H1 (cell line): ENCODE measurements around the gene PPP1R13B. TPM values are rescaled to one million over a fixed set of nuclear protein-coding genes. Genes with fewer than 3 reads are reported as not detected.

Source experiments
- CTCF ChIA-PET: fragments of 300-600 bp; sonication (Branson Sonifier 250); formaldehyde crosslinking; loops from one replicate; lab custom pipeline; 2021; ENCODE audit not compliant: partially characterized antibody; lab: Charles Lee
- POLR2A ChIA-PET: fragments of 300-600 bp; sonication (Branson Sonifier 250); formaldehyde crosslinking; loops from one replicate; lab custom pipeline; 2021; ENCODE audit warnings: inconsistent platforms; ENCODE audit not compliant: partially characterized antibody; lab: Charles Lee
- DNase-seq, 2 experiments: peaks; one replicate each; pipeline versions ENCODE4 v3.0.0 to v3.0.0-alpha.2; 2010 to 2022; ENCODE audit warnings: low spot score in 2 of 2, low read depth in 1 of 2, mixed read lengths in 1 of 2
- FAIRE-seq: peaks from 2 replicates; lab custom pipeline; 2011; peaks lifted over from hg19 to GRCh38; lab: Jason Lieb, UNC
- H2AFZ ChIP-seq: 2 replicates; pipeline ENCODE4 v1.8.1; 2012; ENCODE audit warnings: low read length, inconsistent platforms
- H2AK5ac ChIP-seq: 2 replicates; pipeline ENCODE4 v1.6.1; 2013; ENCODE audit warnings: low read depth, low read length
- H2BK120ac ChIP-seq: replicated peaks from 2 replicates; pipeline ENCODE3; 2013; ENCODE audit warnings: low read depth, low read length, inconsistent platforms
- H2BK12ac ChIP-seq: 2 replicates; pipeline ENCODE4 v1.6.1; 2013; ENCODE audit warnings: low read depth, low read length
- H2BK15ac ChIP-seq: 2 replicates; pipeline ENCODE4 v1.6.1; 2013; ENCODE audit warnings: low read length
- H2BK20ac ChIP-seq: 2 replicates; pipeline ENCODE4 v1.6.1; 2013; ENCODE audit warnings: low read length
- H2BK5ac ChIP-seq: 2 replicates; pipeline ENCODE4 v1.6.1; 2013; ENCODE audit warnings: low read depth, low read length
- H3K14ac ChIP-seq: 2 replicates; pipeline ENCODE4 v1.6.1; 2013; ENCODE audit warnings: inconsistent platforms; ENCODE audit not compliant: insufficient read length
- H3K18ac ChIP-seq: 2 replicates; pipeline ENCODE4 v1.6.1; 2013; ENCODE audit warnings: low read length; ENCODE audit errors: extremely low read depth
- H3K23ac ChIP-seq: 2 replicates; pipeline ENCODE4 v1.6.1; 2013; ENCODE audit warnings: inconsistent platforms; ENCODE audit not compliant: insufficient read length
- H3K23me2 ChIP-seq: 2 replicates; pipeline ENCODE4 v1.6.1; 2013; ENCODE audit warnings: low read depth, low read length
- H3K27ac ChIP-seq: 2 replicates; pipeline ENCODE4 v1.6.1; 2011; ENCODE audit warnings: low read depth, low read length, inconsistent platforms
- H3K27me3 ChIP-seq, 4 experiments: replicated peaks in 1 of 4; 1 replicate in 1 of 4; 2 replicates in 3 of 4; pipeline versions ENCODE4 v1.6.1 to v1.8.1; 2011 to 2013; ENCODE audit warnings: low read length in 3 of 4, mild to moderate bottlenecking in 3 of 4, inconsistent platforms in 2 of 4, mixed read lengths in 2 of 4, moderate library complexity in 1 of 4; ENCODE audit not compliant: control insufficient read depth in 3 of 4, insufficient read depth in 3 of 4; ENCODE audit errors: extremely low read depth in 1 of 4
- H3K36me3 ChIP-seq, 4 experiments: 2 replicates each; pipeline versions ENCODE4 v1.6.1 to v1.8.1; 2011 to 2013; ENCODE audit warnings: mild to moderate bottlenecking in 4 of 4, low read length in 3 of 4, moderate library complexity in 2 of 4, control low read depth in 1 of 4, inconsistent platforms in 1 of 4; ENCODE audit not compliant: insufficient read depth in 4 of 4, control insufficient read depth in 2 of 4
- H3K4ac ChIP-seq: replicated peaks from 2 replicates; pipeline ENCODE3; 2013; ENCODE audit warnings: low read length, low read depth, mixed read lengths, inconsistent platforms; ENCODE audit not compliant: insufficient read length
- H3K4me1 ChIP-seq, 4 experiments: replicated peaks in 1 of 4; 1 replicate in 1 of 4; 2 replicates in 3 of 4; pipeline versions ENCODE4 v1.6.1 to v1.8.1; 2011 to 2013; ENCODE audit warnings: low read length in 3 of 4, inconsistent platforms in 2 of 4, mixed read lengths in 1 of 4; ENCODE audit not compliant: insufficient read depth in 4 of 4, control insufficient read depth in 3 of 4
- H3K4me2 ChIP-seq, 2 experiments: 2 replicates each; pipeline versions ENCODE4 v1.6.1 to v1.8.1; 2011 to 2013; ENCODE audit warnings: low read depth in 2 of 2, low read length in 2 of 2, control low read depth in 1 of 2, inconsistent platforms in 1 of 2, mild to moderate bottlenecking in 1 of 2; ENCODE audit not compliant: insufficient read depth in 1 of 2
- H3K4me3 ChIP-seq, 4 experiments: fragments of 200-600, 300-600 bp in 1 of 4; sonication (generic), shearing (Covaris generic), sonication (Bioruptor Twin) in 1 of 4; 2 replicates each; pipeline versions ENCODE4 v1.5.1 to v1.8.1; 2011 to 2016; ENCODE audit warnings: low read length in 4 of 4, low read depth in 3 of 4, control low read depth in 2 of 4, inconsistent platforms in 2 of 4, mild to moderate bottlenecking in 2 of 4, mixed read lengths in 1 of 4, moderate library complexity in 1 of 4; ENCODE audit not compliant: insufficient read depth in 2 of 4; ENCODE audit errors: extremely low read depth in 1 of 4
- H3K56ac ChIP-seq: replicated peaks from 2 replicates; pipeline ENCODE3; 2013; ENCODE audit warnings: low read depth, mild to moderate bottlenecking, mixed read lengths, low read length, inconsistent platforms; ENCODE audit not compliant: insufficient read length
- H3K79me1 ChIP-seq: 2 replicates; pipeline ENCODE4 v1.6.1; 2013; ENCODE audit warnings: low read depth, low read length, control low read depth
- H3K79me2 ChIP-seq, 2 experiments: 2 replicates each; pipeline versions ENCODE4 v1.6.1 to v1.8.1; 2012 to 2013; ENCODE audit warnings: low read length in 2 of 2, mild to moderate bottlenecking in 2 of 2, inconsistent platforms in 1 of 2; ENCODE audit not compliant: insufficient read depth in 2 of 2, control insufficient read depth in 1 of 2
- H3K9ac ChIP-seq, 4 experiments: replicated peaks in 1 of 4; 1 replicate in 1 of 4; 2 replicates in 3 of 4; pipeline versions ENCODE4 v1.6.1 to v1.8.1; 2011 to 2013; ENCODE audit warnings: low read depth in 3 of 4, low read length in 3 of 4, control low read depth in 2 of 4, mild to moderate bottlenecking in 2 of 4, moderate library complexity in 2 of 4, inconsistent platforms in 1 of 4; ENCODE audit errors: extremely low read depth in 1 of 4
- H3K9me3 ChIP-seq, 2 experiments: 2 replicates each; pipeline versions ENCODE4 v1.6.1 to v1.8.1; 2012 to 2013; ENCODE audit warnings: mild to moderate bottlenecking in 2 of 2, moderate library complexity in 2 of 2, control low read depth in 1 of 2, inconsistent platforms in 1 of 2, low read depth in 1 of 2, low read length in 1 of 2, mixed read lengths in 1 of 2; ENCODE audit not compliant: insufficient read depth in 2 of 2
- H4K20me1 ChIP-seq, 2 experiments: replicated peaks in 1 of 2; 2 replicates each; pipeline versions ENCODE3 to v1.8.1; 2011 to 2013; ENCODE audit warnings: inconsistent platforms in 2 of 2, low read length in 2 of 2, mild to moderate bottlenecking in 1 of 2; ENCODE audit not compliant: insufficient read depth in 2 of 2, control insufficient read depth in 1 of 2
- H4K5ac ChIP-seq: 2 replicates; pipeline ENCODE4 v1.6.1; 2013; ENCODE audit warnings: low read length, low read depth, mixed read lengths, inconsistent platforms; ENCODE audit not compliant: insufficient read length
- H4K8ac ChIP-seq: 2 replicates; pipeline ENCODE4 v1.8.0; 2013; ENCODE audit warnings: mild to moderate bottlenecking, moderate library complexity, low read length, inconsistent platforms; ENCODE audit not compliant: insufficient read depth; ENCODE audit errors: extremely low read depth
- H4K91ac ChIP-seq: replicated peaks from 2 replicates; pipeline ENCODE3; 2013; ENCODE audit warnings: low read length, mixed read lengths, inconsistent platforms; ENCODE audit not compliant: insufficient read length
- KDM4A ChIP-seq: IDR thresholded peaks from one replicate; pipeline ENCODE4 v1.7.1; 2012; ENCODE audit warnings: low read depth, mild to moderate bottlenecking, moderate library complexity, low read length, inconsistent platforms; ENCODE audit not compliant: severe bottlenecking
- NRF1 ChIP-seq: IDR thresholded peaks from 2 replicates; pipeline ENCODE4 v1.6.1; 2011; ENCODE audit warnings: mild to moderate bottlenecking, low read depth, low read length, improper control_type of control experiment
- POLR2A ChIP-seq, 2 experiments: IDR thresholded peaks; 1 replicate in 1 of 2; 2 replicates in 1 of 2; pipeline ENCODE4 v1.6.1; 2011; ENCODE audit warnings: low read depth in 2 of 2, low read length in 2 of 2, mild to moderate bottlenecking in 2 of 2; ENCODE audit errors: control extremely low read depth in 1 of 2
- POLR2AphosphoS5 ChIP-seq: IDR thresholded peaks from 2 replicates; pipeline ENCODE4 v1.6.1; 2011; ENCODE audit warnings: low read depth, low read length
- RFX5 ChIP-seq: IDR thresholded peaks from 2 replicates; pipeline ENCODE4 v1.6.1; 2011; ENCODE audit warnings: low read depth, low read length, improper control_type of control experiment, borderline replicate concordance
- WGBS, 2 experiments: shearing (Covaris generic) in 1 of 2; methylation state at CpG; one replicate each; pipeline versions ENCODE4 v1.1.6 to v1.1.7; 2013 to 2015; ENCODE audit warnings: low lambda C conversion rate in 2 of 2, mixed read lengths in 2 of 2, inconsistent platforms in 1 of 2, low coverage in 1 of 2, missing lambda C conversion rate in 1 of 2; ENCODE audit not compliant: insufficient replicate concordance in 2 of 2, insufficient coverage in 1 of 2, insufficient read length in 1 of 2; ENCODE audit errors: extremely low coverage in 1 of 2, missing lambda C conversion rate in 1 of 2; 5-methylcytosine and 5-hydroxymethylcytosine counted together
- polyA plus RNA-seq, 7 experiments: library from polyadenylated mRNA; depleted of rRNA in 3 of 7; stranded (reverse) in 5 of 7; unstranded in 2 of 7; fragments of >200 nt in 5 of 7; fragments of 200-250 nt in 2 of 7; gene quantifications; 1 replicate in 5 of 7; 2 replicates in 1 of 7; 4 replicates in 1 of 7; pipeline versions ENCODE4 v1.2.1 to v1.2.3, GENCODE V29; 2011 to 2013; ENCODE audit warnings: missing spikeins in 2 of 7, mixed read lengths in 2 of 7
- total RNA-seq: library from RNA; stranded (reverse); fragmentation: NEBNext Ultra II Directional; extraction: Animal tissue kit (Norgen Biotek cat#: 25700); gene quantifications from 2 replicates; pipeline ENCODE4 v1.2.1, GENCODE V29; 2021

The PPP1R13B gene
- total and polyA plus RNA-seq, 2 of the 8 experiments (the other 6 are each of a cell fraction or from before 2014, with no cell fraction given), result 2.6 to 8.9 TPM

- H3K14ac ChIP-seq, result no peak overlapping the region
- H3K36me3 ChIP-seq, result peaks cover 4 to 31% (median 13%) of the 10 kb centered on the region in 4 experiments; a peak in 6 of 8 replicates
- no peaks in the 10 kb centered on the region for H3K23me2 ChIP-seq
- H2AK5ac ChIP-seq, result no peak overlapping the region
- DNase-seq, result no peak
- H3K4me2 ChIP-seq, result no peak overlapping the region
- no peak overlapping the region for H3K56ac ChIP-seq
- H4K20me1 ChIP-seq, result peaks cover 10 to 28% of the 10 kb centered on the region in 2 experiments
- H2BK5ac ChIP-seq, result no peak overlapping the region; the same call in 1 of the 2 replicates
- no peak overlapping the region for H3K4me3 ChIP-seq
- H4K8ac ChIP-seq, result no peak overlapping the region; the same call in none of the 2 replicates
- H2BK120ac ChIP-seq, result no peak overlapping the region
- TF ChIP-seq KDM4A, result no peak
- no peak for TF ChIP-seq NRF1
- TF ChIP-seq POLR2A (IDR thresholded peaks at IDR 0.05; ENCODE audit: control extremely low read depth in 1 of 2, low read depth in 2 of 2, low read length in 2 of 2), result peak in 1 of 2 experiments; percentile 55; a peak in 1 of 3 replicates
- TF ChIP-seq RFX5, result no peak
- TF ChIP-seq POLR2AphosphoS5, result peak; percentile 43
- no peak overlapping the region for H3K23ac ChIP-seq
- H2BK20ac ChIP-seq, result no peak overlapping the region
- H3K27me3 ChIP-seq, result no peaks in the 10 kb centered on the region
- H2BK15ac ChIP-seq, result no peak overlapping the region
- WGBS, 2 experiments, result 94% methylated on average over 33 of the region's 33 CpGs; no CpG with 5 or more reads in 1 of the 2 experiments
- POLR2A ChIA-PET, result interaction anchor here (0.9 to 2.3 kb wide), 5 partner anchors 10 to 177 kb away, joined by 3 to 7 read pairs (median 4); partner anchors contain the start of genes CKB and ZFYVE21
- no peak overlapping the region for H2BK12ac ChIP-seq
- no peaks in the 10 kb centered on the region for H3K9me3 ChIP-seq
- no peak for FAIRE-seq
- CTCF ChIA-PET, result interaction anchor here (1.3 to 2.8 kb wide), 2 partner anchors 14 to 17 kb away, joined by 3 to 8 read pairs; no protein-coding TSS in a partner anchor
- H3K79me1 ChIP-seq, result peaks cover 8% of the 10 kb centered on the region; the same call in 1 of the 2 replicates
- H4K5ac ChIP-seq, result no peak overlapping the region
- H3K18ac ChIP-seq, result no peak overlapping the region
- H2AFZ ChIP-seq, result no peak overlapping the region
- no peak overlapping the region for H3K9ac ChIP-seq
- H3K4me1 ChIP-seq, result peaks cover 0 to 2% (median 0%) of the 10 kb centered on the region in 4 experiments; a peak in 2 of 7 replicates
- no peak overlapping the region; the same call in 1 of the 2 replicates for H3K27ac ChIP-seq
- H3K4ac ChIP-seq, result no peak overlapping the region
- no peak overlapping the region for H4K91ac ChIP-seq
- H3K79me2 ChIP-seq, result no peaks in the 10 kb centered on the region
Observed at GRCh38 chr14:103698380-103699260, 148.8 kb downstream of the PPP1R13B start.
